CD14-positive monocyte (primary cell): Measurements from ENCODE around the gene SRI. TPM values are rescaled to one million over a fixed set of nuclear protein-coding genes. Genes with fewer than 3 reads are reported as not detected.

Experiments
- DNase-seq, 3 donors: peaks; one replicate each; pipeline ENCODE4 v3.0.0-alpha.2; 2011 to 2022
- H2AFZ ChIP-seq: 2 replicates; pipeline ENCODE4 v1.6.0; 2012; ENCODE audit warnings: mild to moderate bottlenecking, low read depth, low read length, inconsistent platforms; ENCODE audit not compliant: insufficient read depth, poor library complexity, severe bottlenecking
- H3K27ac ChIP-seq, 2 donors: 1 replicate in 1 of 2; 2 replicates in 1 of 2; pipeline ENCODE4 v1.5.1; 2012 to 2013; ENCODE audit warnings: low read length in 2 of 2, control low read depth in 1 of 2, inconsistent platforms in 1 of 2, low read depth in 1 of 2, mild to moderate bottlenecking in 1 of 2
- H3K27me3 ChIP-seq, 2 donors: one replicate each; pipeline versions ENCODE4 v1.6.0 to v1.6.1; 2011 to 2013; ENCODE audit warnings: low read length in 2 of 2; ENCODE audit not compliant: control insufficient read depth in 2 of 2, insufficient read depth in 2 of 2
- H3K36me3 ChIP-seq, 2 donors: replicated peaks in 1 of 2; 1 replicate in 1 of 2; 2 replicates in 1 of 2; pipeline versions ENCODE4 v1.5.1 to v1.6.1; 2012 to 2013; ENCODE audit warnings: low read length in 2 of 2, control low read depth in 1 of 2, inconsistent platforms in 1 of 2, mild to moderate bottlenecking in 1 of 2; ENCODE audit not compliant: insufficient read depth in 2 of 2, control insufficient read depth in 1 of 2
- H3K4me1 ChIP-seq, 2 donors: 1 replicate in 1 of 2; 2 replicates in 1 of 2; pipeline versions ENCODE4 v1.5.1 to v1.6.1; 2012 to 2013; ENCODE audit warnings: low read length in 2 of 2, control low read depth in 1 of 2, inconsistent platforms in 1 of 2, mild to moderate bottlenecking in 1 of 2, moderate library complexity in 1 of 2; ENCODE audit not compliant: insufficient read depth in 2 of 2, control insufficient read depth in 1 of 2
- H3K4me2 ChIP-seq: replicated peaks from 2 replicates; pipeline ENCODE3; 2012; ENCODE audit warnings: low read length, moderate library complexity, mild to moderate bottlenecking; ENCODE audit not compliant: poor library complexity, severe bottlenecking; ENCODE audit errors: extremely low read depth
- H3K4me3 ChIP-seq, 3 experiments: fragments of 200-600 bp in 1 of 3; sonication (generic) in 1 of 3; replicated peaks in 1 of 3; 1 replicate in 2 of 3; 2 replicates in 1 of 3; pipeline ENCODE4 v1.5.1; 2011 to 2013; ENCODE audit warnings: low read length in 3 of 3, mild to moderate bottlenecking in 3 of 3, control low read depth in 2 of 3, low read depth in 2 of 3, inconsistent platforms in 1 of 3, moderate library complexity in 1 of 3
- H3K79me2 ChIP-seq: 2 replicates; pipeline ENCODE4 v1.6.0; 2012; ENCODE audit warnings: mild to moderate bottlenecking, control low read depth, inconsistent platforms, low read length, moderate library complexity; ENCODE audit not compliant: insufficient read depth
- H3K9ac ChIP-seq: 2 replicates; pipeline ENCODE4 v1.6.0; 2017; ENCODE audit warnings: low read length, mild to moderate bottlenecking; ENCODE audit not compliant: insufficient read depth, poor library complexity, severe bottlenecking
- H3K9me3 ChIP-seq, 2 donors: replicated peaks in 1 of 2; 1 replicate in 1 of 2; 2 replicates in 1 of 2; pipeline versions ENCODE4 v1.5.1 to v1.6.1; 2012 to 2013; ENCODE audit warnings: low read length in 2 of 2, control low read depth in 1 of 2; ENCODE audit not compliant: control insufficient read depth in 1 of 2, insufficient read depth in 1 of 2
- H4K20me1 ChIP-seq: 2 replicates; pipeline ENCODE4 v1.6.0; 2012; ENCODE audit warnings: mild to moderate bottlenecking, low read length, control low read depth, moderate library complexity; ENCODE audit not compliant: insufficient read depth
- H3K27ac Mint-ChIP-seq, 7 donors: one replicate each; pipeline ENCODE4 v1.8.0; 2020; ENCODE audit warnings: mild to moderate bottlenecking in 7 of 7, mixed read lengths in 7 of 7, moderate library complexity in 6 of 7, inconsistent platforms in 2 of 7
- H3K27me3 Mint-ChIP-seq, 3 donors: one replicate each; pipeline ENCODE4 v1.8.0; 2021 to 2022; ENCODE audit warnings: low read depth in 3 of 3, mild to moderate bottlenecking in 3 of 3, mixed read lengths in 3 of 3, moderate library complexity in 3 of 3, inconsistent platforms in 1 of 3
- H3K36me3 Mint-ChIP-seq, 2 donors: one replicate each; pipeline ENCODE4 v1.8.0; 2020; ENCODE audit warnings: mixed read lengths in 2 of 2, inconsistent platforms in 1 of 2, mild to moderate bottlenecking in 1 of 2
- H3K4me1 Mint-ChIP-seq: one replicate; pipeline ENCODE4 v1.8.0; 2020; ENCODE audit warnings: mild to moderate bottlenecking, mixed read lengths
- H3K4me3 Mint-ChIP-seq, 2 donors: one replicate each; pipeline ENCODE4 v1.8.0; 2020; ENCODE audit warnings: mild to moderate bottlenecking in 2 of 2, mixed read lengths in 2 of 2, moderate library complexity in 1 of 2
- H3K9me3 Mint-ChIP-seq, 7 donors: one replicate each; pipeline ENCODE4 v1.8.0; 2020 to 2022; ENCODE audit warnings: mixed read lengths in 7 of 7, mild to moderate bottlenecking in 6 of 7, moderate library complexity in 6 of 7, inconsistent platforms in 2 of 7
- WGBS: methylation state at CpG from one replicate; pipeline ENCODE4 v1.1.5; 2013; ENCODE audit warnings: missing lambda C conversion rate; ENCODE audit not compliant: insufficient coverage; 5-methylcytosine and 5-hydroxymethylcytosine counted together
- intact Hi-C, 2 donors: fragments of 100-400 bp; cut with micrococcal nuclease; formaldehyde crosslinking; loops; one replicate each; pipeline versions ENCODE4 v1.15.0 to v1.15.1; 2023
- polyA plus RNA-seq, 3 donors: library from polyadenylated mRNA; depleted of rRNA in 1 of 3; unstranded in 2 of 3; stranded (reverse) in 1 of 3; fragments of 300-500 nt in 2 of 3; fragments of >200 nt in 1 of 3; fragmentation: Illumina TruSeq in 2 of 3; gene quantifications; 1 replicate in 2 of 3; 2 replicates in 1 of 3; pipeline ENCODE4 v1.2.3, GENCODE V29; 2012 to 2021
- TF ChIP-seq, protein P1 (sequence below): fragments of 200-600 bp; IDR thresholded peaks from one replicate; pipeline ENCODE4 v1.8.0; 2022; ENCODE audit warnings: antibody characterized with exemption, mild to moderate bottlenecking

Gene SRI
- polyA plus RNA-seq, 3 donors: 53.0 to 238 (median 216) TPM

GRCh38 chr7:88202278-88202677 is 17.6 kb downstream of the SRI start:
- H2AFZ ChIP-seq: no peak overlapping the region
- peaks cover 53 to 55% of the 10 kb centered on the region in 2 donors for H3K36me3 Mint-ChIP-seq
- intact Hi-C loops: no loop called here
- TF ChIP-seq, protein P1, sequence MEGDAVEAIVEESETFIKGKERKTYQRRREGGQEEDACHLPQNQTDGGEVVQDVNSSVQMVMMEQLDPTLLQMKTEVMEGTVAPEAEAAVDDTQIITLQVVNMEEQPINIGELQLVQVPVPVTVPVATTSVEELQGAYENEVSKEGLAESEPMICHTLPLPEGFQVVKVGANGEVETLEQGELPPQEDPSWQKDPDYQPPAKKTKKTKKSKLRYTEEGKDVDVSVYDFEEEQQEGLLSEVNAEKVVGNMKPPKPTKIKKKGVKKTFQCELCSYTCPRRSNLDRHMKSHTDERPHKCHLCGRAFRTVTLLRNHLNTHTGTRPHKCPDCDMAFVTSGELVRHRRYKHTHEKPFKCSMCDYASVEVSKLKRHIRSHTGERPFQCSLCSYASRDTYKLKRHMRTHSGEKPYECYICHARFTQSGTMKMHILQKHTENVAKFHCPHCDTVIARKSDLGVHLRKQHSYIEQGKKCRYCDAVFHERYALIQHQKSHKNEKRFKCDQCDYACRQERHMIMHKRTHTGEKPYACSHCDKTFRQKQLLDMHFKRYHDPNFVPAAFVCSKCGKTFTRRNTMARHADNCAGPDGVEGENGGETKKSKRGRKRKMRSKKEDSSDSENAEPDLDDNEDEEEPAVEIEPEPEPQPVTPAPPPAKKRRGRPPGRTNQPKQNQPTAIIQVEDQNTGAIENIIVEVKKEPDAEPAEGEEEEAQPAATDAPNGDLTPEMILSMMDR: no peak
- no peak overlapping the region for H3K9ac ChIP-seq
- DNase-seq: no peak
- H3K4me1 ChIP-seq: no peaks in the 10 kb centered on the region
- WGBS: no CpG with 5 or more reads among the region's 5 CpGs
- no peaks in the 10 kb centered on the region for H4K20me1 ChIP-seq
- H3K27me3 ChIP-seq: no peaks in the 10 kb centered on the region
- H3K4me3 Mint-ChIP-seq: no peak overlapping the region
- H3K4me1 Mint-ChIP-seq: no peaks in the 10 kb centered on the region
- no peak overlapping the region for H3K4me3 ChIP-seq
- no peaks in the 10 kb centered on the region for H3K27me3 Mint-ChIP-seq
- H3K9me3 ChIP-seq: no peaks in the 10 kb centered on the region
- H3K4me2 ChIP-seq: no peak overlapping the region
- H3K36me3 ChIP-seq: peaks cover 47 to 66% of the 10 kb centered on the region in 2 donors
- no peaks in the 10 kb centered on the region for H3K9me3 Mint-ChIP-seq
- no peaks in the 10 kb centered on the region for H3K79me2 ChIP-seq
- H3K27ac ChIP-seq: no peak overlapping the region
- H3K27ac Mint-ChIP-seq: no peak overlapping the region

- no peaks in the 10 kb centered on the region for H3K27me3 ChIP-seq
- intact Hi-C loops: no loop called here
- H4K20me1 ChIP-seq: no peaks in the 10 kb centered on the region
- no peak overlapping the region for H3K4me3 ChIP-seq
- no peak overlapping the region for H3K27ac ChIP-seq
- H3K27ac Mint-ChIP-seq: peak overlapping the region in 1 of 7 donors; percentile 26
- peaks cover 37 to 57% of the 10 kb centered on the region in 2 donors for H3K36me3 ChIP-seq
- no peaks in the 10 kb centered on the region for H3K79me2 ChIP-seq
- no peaks in the 10 kb centered on the region for H3K4me1 ChIP-seq
- no peak overlapping the region for H2AFZ ChIP-seq
- H3K36me3 Mint-ChIP-seq: peaks cover 47% of the 10 kb centered on the region in 2 donors
- no peaks in the 10 kb centered on the region for H3K9me3 Mint-ChIP-seq
- TF ChIP-seq, protein P1: no peak
- no peaks in the 10 kb centered on the region for H3K27me3 Mint-ChIP-seq
- H3K4me1 Mint-ChIP-seq: no peaks in the 10 kb centered on the region
- no peak for DNase-seq
- H3K4me3 Mint-ChIP-seq: no peak overlapping the region
- H3K4me2 ChIP-seq: no peak overlapping the region
- no peaks in the 10 kb centered on the region for H3K9me3 ChIP-seq
- H3K9ac ChIP-seq: no peak overlapping the region
Measured at GRCh38 chr7:88201305-88201704, 18.5 kb downstream of the SRI start.
